Kidney epithelial cell (primary cell): ENCODE measurements around the gene TRIM72. TPM values are rescaled to one million over a fixed set of nuclear protein-coding genes. Genes with fewer than 3 reads are reported as not detected.

Experiments used
- DNase-seq: peaks from one replicate; pipeline ENCODE4 v3.0.0-alpha.2; 2010; ENCODE audit warnings: low read depth
- H3K27me3 ChIP-seq: 2 replicates; pipeline ENCODE4 v1.6.0; 2011; ENCODE audit warnings: low read length; ENCODE audit not compliant: control insufficient read depth, insufficient read depth
- H3K36me3 ChIP-seq: 2 replicates; pipeline ENCODE4 v1.5.1; 2011; ENCODE audit warnings: low read length; ENCODE audit not compliant: control insufficient read depth, insufficient read depth
- H3K4me3 ChIP-seq: 2 replicates; pipeline ENCODE4 v1.5.1; 2011; ENCODE audit warnings: low read depth, mild to moderate bottlenecking, control low read depth, low read length
- total RNA-seq: library from RNA; depleted of rRNA; stranded (reverse); fragments of >200 nt; gene quantifications from 2 replicates; pipeline ENCODE4 v1.2.3, GENCODE V29; 2015
- TF ChIP-seq, protein P1 (sequence below): IDR thresholded peaks from 2 replicates; pipeline ENCODE4 v1.5.1; 2011; ENCODE audit warnings: mild to moderate bottlenecking, moderate library complexity, low read length, control low read depth, inconsistent platforms; ENCODE audit not compliant: insufficient read depth, poor library complexity, severe bottlenecking

Gene TRIM72
- total RNA-seq, 1 donor from 2014 or later, result not detected

DNA sequence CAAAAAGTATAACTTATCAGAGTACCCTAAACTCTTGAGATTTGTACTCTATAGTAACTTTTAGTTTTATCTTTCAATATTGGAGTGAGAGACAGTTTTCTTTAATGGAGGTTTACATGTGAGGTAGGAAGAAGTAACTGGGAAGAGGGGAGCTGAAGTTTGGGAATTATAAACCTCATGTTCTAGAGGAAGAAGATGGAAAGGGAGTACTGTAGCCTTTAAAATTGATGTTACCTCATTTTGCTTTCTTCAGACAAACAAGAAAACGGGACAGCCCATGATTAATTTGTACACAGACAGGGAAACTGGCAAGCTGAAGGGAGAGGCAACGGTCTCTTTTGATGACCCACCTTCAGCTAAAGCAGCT is 24.5 kb upstream of the TRIM72 start:
- DNase-seq, result no peak
- Histone ChIP-seq H3K27me3 (no peaks in the 10 kb centered on the region), H3K4me3 (no peak overlapping the region), H3K36me3 (peaks cover 12% of the 10 kb centered on the region)
- TF ChIP-seq, protein P1, sequence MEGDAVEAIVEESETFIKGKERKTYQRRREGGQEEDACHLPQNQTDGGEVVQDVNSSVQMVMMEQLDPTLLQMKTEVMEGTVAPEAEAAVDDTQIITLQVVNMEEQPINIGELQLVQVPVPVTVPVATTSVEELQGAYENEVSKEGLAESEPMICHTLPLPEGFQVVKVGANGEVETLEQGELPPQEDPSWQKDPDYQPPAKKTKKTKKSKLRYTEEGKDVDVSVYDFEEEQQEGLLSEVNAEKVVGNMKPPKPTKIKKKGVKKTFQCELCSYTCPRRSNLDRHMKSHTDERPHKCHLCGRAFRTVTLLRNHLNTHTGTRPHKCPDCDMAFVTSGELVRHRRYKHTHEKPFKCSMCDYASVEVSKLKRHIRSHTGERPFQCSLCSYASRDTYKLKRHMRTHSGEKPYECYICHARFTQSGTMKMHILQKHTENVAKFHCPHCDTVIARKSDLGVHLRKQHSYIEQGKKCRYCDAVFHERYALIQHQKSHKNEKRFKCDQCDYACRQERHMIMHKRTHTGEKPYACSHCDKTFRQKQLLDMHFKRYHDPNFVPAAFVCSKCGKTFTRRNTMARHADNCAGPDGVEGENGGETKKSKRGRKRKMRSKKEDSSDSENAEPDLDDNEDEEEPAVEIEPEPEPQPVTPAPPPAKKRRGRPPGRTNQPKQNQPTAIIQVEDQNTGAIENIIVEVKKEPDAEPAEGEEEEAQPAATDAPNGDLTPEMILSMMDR, result no peak

DNA sequence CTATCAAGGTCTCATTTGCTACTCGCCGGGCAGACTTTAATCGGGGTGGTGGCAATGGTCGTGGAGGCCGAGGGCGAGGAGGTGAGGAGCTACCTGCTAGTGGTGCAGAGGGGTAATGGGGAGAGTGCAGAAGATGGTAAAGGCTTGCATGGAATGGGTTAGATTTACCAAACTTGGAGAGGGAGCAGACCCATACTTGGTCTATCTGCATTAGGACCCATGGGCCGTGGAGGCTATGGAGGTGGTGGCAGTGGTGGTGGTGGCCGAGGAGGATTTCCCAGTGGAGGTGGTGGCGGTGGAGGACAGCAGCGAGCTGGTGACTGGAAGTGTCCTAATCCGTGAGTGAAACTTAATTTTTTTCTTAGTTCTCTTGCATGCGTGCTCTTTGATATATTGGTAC is 23.9 kb upstream of the TRIM72 start:
- no peaks in the 10 kb centered on the region for H3K27me3 ChIP-seq
- TF ChIP-seq, protein P1, result no peak
- H3K4me3 ChIP-seq, result no peak overlapping the region
- peaks cover 15% of the 10 kb centered on the region for H3K36me3 ChIP-seq
- no peak for DNase-seq

- TF ChIP-seq, protein P1, result no peak
- no peak overlapping the region for H3K4me3 ChIP-seq
- no peaks in the 10 kb centered on the region for H3K27me3 ChIP-seq
- DNase-seq, result no peak
- H3K36me3 ChIP-seq, result peaks cover 13% of the 10 kb centered on the region
Measured at GRCh38 chr16:31190818-31191444, 23.0 kb upstream of the TRIM72 start.

DNA sequence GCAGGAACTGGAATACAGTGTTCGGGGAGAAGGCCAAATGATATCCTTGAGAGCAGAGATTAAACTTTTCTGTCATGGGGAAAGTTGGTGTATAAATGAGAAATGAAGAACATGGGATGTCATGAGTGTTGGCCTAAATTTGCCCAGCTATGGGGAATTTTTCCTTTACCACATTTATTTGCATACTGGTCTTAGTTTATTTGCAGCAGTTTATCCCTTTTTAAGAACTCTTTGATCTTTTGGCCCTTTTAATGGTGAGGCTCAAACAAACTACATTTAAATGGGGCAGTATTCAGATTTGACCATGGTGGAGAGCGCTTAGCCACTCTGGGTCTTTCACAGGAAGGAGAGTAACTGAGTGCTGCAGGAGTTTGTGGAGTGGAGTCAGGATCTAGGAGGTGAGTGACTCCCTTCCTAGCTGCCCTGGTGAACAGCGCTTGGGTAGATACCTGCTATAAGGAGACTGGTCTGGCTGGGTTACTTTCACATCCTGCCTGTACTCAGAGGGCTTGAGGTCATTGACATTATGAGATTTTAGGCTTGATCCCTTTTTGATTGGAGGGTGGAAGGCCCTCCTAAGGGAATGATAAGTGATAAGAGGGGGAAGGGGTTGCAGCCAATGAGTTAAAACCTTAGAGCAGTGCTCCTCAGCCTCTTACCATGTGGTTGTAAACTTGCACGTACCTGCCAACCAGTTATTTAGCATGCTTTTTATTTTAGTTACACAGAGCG is 22.1 kb upstream of the TRIM72 start:
- Histone ChIP-seq H3K27me3 (no peaks in the 10 kb centered on the region), H3K4me3 (no peak overlapping the region), H3K36me3 (peaks cover 13% of the 10 kb centered on the region)
- no peak for DNase-seq
- TF ChIP-seq, protein P1, result no peak

DNA sequence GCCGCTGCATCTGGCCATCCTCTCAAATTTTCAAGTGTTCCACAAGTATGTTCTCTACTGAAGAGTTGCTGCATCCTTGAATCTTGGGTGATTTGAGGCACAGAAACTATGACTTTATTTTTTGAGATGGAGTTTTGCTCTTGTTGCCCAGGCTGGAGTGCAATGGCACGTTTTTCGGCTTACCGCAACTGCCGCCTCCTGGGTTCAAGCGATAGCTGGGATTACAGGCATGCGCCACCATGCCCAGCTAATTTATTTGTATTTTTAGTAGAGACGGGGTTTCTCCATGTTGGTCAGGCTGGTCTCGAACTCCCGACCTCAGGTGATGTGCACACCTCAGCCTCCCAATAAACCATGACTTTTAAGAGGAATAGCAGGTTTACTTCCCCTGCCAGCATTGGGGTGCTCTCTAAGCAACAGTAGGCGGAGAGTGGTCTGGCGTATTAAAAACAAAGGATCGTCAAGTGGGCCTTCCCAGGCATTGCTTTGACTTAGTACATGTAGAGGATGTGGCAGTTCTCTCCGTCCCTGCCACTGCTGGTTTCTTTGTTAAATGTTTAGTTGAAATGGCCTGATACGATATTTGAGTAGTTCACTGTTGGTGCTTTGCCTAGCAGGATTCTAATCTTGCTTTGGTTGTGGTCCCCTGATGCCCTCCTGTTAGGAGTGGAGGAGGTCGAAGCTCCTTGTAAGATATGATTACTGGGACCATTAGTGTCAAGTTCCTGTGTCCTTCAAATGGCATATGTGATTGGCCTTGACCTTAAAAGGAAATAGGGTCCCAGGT is 20.9 kb upstream of the TRIM72 start:
- H3K27me3 ChIP-seq, result no peaks in the 10 kb centered on the region
- TF ChIP-seq, protein P1, result no peak
- H3K36me3 ChIP-seq, result peaks cover 9% of the 10 kb centered on the region
- no peak for DNase-seq
- H3K4me3 ChIP-seq, result no peak overlapping the region
